ENCODE measurements around the gene MPO. TPM values are rescaled to one million over a fixed set of nuclear protein-coding genes. Genes with fewer than 3 reads are reported as not detected.

MPO gene
- total RNA-seq, 6 experiments from 2014 or later, result 0.26 to 4.2 (median 1.9) TPM; not detected in 2

DNA sequence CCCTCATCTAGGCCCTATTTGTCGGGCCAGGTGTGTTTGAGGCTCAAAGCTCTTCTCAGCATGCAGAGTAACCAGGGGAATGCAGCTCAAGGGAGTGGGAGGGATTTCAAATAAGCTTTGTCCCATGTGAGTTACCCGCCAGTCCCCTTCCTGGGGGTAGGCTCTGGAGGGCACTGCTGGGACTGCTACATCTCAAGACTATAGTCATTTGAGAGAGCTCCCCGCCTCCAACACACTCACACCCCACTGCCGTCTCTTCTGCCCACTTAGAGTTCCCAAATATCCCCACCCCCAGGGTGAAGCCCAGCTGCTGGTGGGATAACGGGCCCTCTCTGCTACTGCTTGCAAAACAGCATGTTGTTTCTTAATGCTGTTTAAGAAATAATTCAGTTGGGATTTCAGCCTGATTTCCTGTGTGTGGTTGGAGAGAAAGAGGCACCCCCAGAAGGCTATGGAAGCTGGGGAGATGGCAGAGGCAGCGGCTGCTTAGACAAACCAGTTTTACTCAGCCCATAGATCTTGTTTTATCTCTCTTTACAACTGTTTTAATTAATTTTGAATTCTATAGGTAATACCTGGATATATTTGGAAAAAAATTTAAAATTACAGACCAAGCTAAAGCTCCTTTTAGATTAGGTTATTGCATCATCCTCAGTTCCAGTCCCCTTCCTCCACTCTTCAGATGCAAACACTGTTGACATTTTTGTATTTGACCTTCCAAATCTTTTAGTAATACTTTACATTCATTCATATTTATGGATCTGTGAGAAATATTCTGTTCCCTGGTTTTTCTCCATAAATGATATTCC is 4.1 kb upstream of the MPO start:
- H3K27ac ChIP-seq, result no peak overlapping the region
- no peaks in the 10 kb centered on the region for H3K4me1 ChIP-seq
- no peaks in the 10 kb centered on the region for H3K9me3 ChIP-seq
- ATAC-seq, result no peak
- TF ChIP-seq, protein P1, sequence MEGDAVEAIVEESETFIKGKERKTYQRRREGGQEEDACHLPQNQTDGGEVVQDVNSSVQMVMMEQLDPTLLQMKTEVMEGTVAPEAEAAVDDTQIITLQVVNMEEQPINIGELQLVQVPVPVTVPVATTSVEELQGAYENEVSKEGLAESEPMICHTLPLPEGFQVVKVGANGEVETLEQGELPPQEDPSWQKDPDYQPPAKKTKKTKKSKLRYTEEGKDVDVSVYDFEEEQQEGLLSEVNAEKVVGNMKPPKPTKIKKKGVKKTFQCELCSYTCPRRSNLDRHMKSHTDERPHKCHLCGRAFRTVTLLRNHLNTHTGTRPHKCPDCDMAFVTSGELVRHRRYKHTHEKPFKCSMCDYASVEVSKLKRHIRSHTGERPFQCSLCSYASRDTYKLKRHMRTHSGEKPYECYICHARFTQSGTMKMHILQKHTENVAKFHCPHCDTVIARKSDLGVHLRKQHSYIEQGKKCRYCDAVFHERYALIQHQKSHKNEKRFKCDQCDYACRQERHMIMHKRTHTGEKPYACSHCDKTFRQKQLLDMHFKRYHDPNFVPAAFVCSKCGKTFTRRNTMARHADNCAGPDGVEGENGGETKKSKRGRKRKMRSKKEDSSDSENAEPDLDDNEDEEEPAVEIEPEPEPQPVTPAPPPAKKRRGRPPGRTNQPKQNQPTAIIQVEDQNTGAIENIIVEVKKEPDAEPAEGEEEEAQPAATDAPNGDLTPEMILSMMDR (IDR thresholded peaks at IDR 0.05), result no peak
- no peak for TF ChIP-seq POLR2A (IDR thresholded peaks at IDR 0.05)
- 29% methylated on average over 3 of the region's 6 CpGs for WGBS (ENCODE audit: insufficient coverage, low coverage, low lambda C conversion rate, missing lambda C conversion rate)
- no peak overlapping the region for H3K4me3 ChIP-seq
- H3K36me3 ChIP-seq, result no peaks in the 10 kb centered on the region
- intact Hi-C loops (cut with DNase I), result no loop called here
- H3K27me3 ChIP-seq, result no peaks in the 10 kb centered on the region
- DNase-seq, result no peak

DNA sequence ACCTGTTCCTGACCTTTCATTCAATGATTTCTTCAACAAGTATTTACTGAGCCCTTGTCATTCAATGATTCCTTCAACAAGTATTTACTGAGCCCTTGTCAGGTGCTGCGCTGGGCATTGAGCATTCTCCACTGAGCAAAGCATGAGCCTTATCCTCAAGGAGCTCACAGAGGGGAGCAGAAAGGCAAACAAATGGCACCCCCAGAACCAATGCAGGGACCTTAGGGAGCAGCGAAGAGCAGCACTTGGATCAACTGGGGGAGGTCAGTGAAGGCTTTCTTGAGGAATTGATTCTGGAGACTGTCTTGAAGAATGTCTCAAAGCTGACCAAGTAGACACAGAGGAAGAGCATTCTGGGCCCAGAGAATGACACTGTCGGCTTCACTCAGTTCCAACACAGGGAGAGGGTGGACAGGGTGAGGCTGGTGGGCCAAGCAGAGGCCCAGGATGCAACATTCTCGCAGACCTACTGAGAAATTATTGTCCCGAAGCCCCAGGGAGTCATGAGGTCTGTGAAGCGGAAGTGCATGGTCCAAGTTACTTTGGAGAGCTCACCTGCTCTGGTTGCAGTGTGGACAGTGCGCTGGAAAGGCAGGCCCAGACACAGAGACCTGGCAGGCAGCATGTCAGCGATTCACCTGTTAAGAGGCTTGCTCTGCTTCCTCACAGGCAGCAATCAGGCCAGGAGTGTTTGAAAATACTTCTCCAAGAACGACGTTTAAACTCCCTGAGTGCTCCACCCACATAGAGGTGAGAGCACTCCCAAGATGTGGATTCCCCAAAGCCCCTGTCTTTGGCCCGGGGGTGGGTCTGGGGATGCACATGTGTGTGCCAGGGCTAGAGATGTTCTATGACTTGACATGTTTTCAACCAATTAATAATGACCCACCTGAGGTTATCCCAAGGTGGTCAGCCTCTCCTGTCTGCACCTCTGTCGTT is 3.2 kb upstream of the MPO start:
- TF ChIP-seq, protein P1 (IDR thresholded peaks at IDR 0.05), result no peak
- TF ChIP-seq POLR2A (IDR thresholded peaks at IDR 0.05), result no peak
- Histone ChIP-seq H3K36me3 (no peaks in the 10 kb centered on the region), H3K27ac (no peak overlapping the region), H3K4me1 (peaks cover 0 to 5% (median 0%) of the 10 kb centered on the region in 4 donors), H3K27me3 (no peaks in the 10 kb centered on the region), H3K4me3 (no peak overlapping the region), H3K9me3 (no peaks in the 10 kb centered on the region)
- DNase-seq (no peak), ATAC-seq (no peak)
- intact Hi-C loops (cut with DNase I), result no loop called here
- WGBS (ENCODE audit: insufficient coverage, low coverage, low lambda C conversion rate, missing lambda C conversion rate), result 74% methylated on average over 6 of the region's 12 CpGs

DNA sequence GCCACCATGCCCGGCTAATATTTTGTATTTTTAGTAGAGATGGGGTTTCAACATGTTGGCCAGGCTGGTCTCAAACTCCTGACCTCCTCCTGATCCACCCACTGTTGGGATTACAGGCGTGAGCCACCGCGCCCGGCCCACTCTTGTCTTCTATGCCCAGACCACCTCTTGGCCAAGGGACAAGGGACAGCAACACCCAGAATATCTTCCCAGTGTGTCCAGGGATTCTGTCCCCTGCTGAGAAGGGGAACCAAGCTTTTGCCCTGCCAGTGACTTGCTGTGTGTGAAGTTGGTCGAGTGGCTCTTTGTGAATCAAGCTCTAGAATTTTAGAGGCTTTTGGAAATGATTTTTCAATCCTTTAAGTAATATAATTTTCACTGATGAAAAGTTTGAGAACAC is 1.7 kb upstream of the MPO start:
- DNase-seq (no peak), ATAC-seq (no peak)
- H3K4me1 ChIP-seq, result peaks cover 0 to 10% (median 0%) of the 10 kb centered on the region in 4 donors
- no peaks in the 10 kb centered on the region for H3K27me3 ChIP-seq
- H3K4me3 ChIP-seq, result no peak overlapping the region
- intact Hi-C loops (cut with DNase I), result no loop called here
- H3K27ac ChIP-seq, result no peak overlapping the region
- TF ChIP-seq POLR2A (IDR thresholded peaks at IDR 0.05), result no peak
- TF ChIP-seq, protein P1 (IDR thresholded peaks at IDR 0.05), result no peak
- no peaks in the 10 kb centered on the region for H3K9me3 ChIP-seq
- H3K36me3 ChIP-seq, result no peaks in the 10 kb centered on the region
- 75% methylated on average over 5 of the region's 6 CpGs for WGBS (ENCODE audit: insufficient coverage, low coverage, low lambda C conversion rate, missing lambda C conversion rate)

DNA sequence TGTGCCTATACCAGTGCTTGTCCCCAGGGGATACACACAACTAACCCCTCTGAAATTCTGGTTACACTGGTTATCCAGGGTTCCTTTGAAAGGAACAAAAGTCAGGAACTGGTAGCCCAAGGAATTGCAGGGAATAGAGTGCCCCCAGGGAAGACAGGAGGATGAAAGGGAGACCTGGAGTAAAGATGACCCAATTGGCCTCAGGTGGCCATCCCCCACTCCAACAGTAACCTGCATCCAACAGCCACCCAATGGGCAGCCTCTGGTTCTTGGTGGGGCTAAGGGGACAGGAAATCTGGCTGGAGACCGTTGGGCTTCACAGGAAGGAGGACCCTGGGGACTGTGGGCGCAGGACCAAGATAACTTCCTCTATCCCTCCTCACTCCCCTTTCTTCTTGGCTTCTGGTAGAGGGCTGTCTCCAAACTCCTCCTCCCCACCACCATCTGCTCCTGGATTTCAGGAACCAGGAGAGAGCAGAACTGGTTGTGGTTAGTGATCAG is 826 bp upstream of the MPO start:
- TF ChIP-seq POLR2A (IDR thresholded peaks at IDR 0.05), result no peak
- TF ChIP-seq, protein P1 (IDR thresholded peaks at IDR 0.05), result no peak
- no peak overlapping the region for H3K4me3 ChIP-seq
- no peak for ATAC-seq
- intact Hi-C loops (cut with DNase I), result no loop called here
- peaks cover 0 to 10% (median 0%) of the 10 kb centered on the region in 4 donors for H3K4me1 ChIP-seq
- no peak for DNase-seq
- H3K36me3 ChIP-seq, result no peaks in the 10 kb centered on the region
- 11% methylated on average over 2 of the region's 2 CpGs for WGBS (ENCODE audit: insufficient coverage, low coverage, low lambda C conversion rate, missing lambda C conversion rate)
- H3K27me3 ChIP-seq, result no peaks in the 10 kb centered on the region
- H3K27ac ChIP-seq, result no peak overlapping the region
- no peaks in the 10 kb centered on the region for H3K9me3 ChIP-seq
